Measurements from ENCODE around the gene RRP8.

GRCh38 chr11:6610591-6610990 lies 7.2 kb upstream of the RRP8 start:
- TF ChIP-seq CEBPB (IDR thresholded peaks at IDR 0.05) (no peak), CREB1 (IDR thresholded peaks at IDR 0.05; ENCODE audit: low read depth) (no peak), EP300 (IDR thresholded peaks at IDR 0.05; ENCODE audit: borderline replicate concordance) (no peak), TCF12 (IDR thresholded peaks at IDR 0.05; ENCODE audit: low read depth) (no peak), RAD21 (IDR thresholded peaks at IDR 0.05; ENCODE audit: low read depth) (no peak), EGR1 (IDR thresholded peaks at IDR 0.05) (no peak), ZBTB7A (IDR thresholded peaks at IDR 0.05; ENCODE audit: low read depth) (no peak)
- TF ChIP-seq, protein P1, sequence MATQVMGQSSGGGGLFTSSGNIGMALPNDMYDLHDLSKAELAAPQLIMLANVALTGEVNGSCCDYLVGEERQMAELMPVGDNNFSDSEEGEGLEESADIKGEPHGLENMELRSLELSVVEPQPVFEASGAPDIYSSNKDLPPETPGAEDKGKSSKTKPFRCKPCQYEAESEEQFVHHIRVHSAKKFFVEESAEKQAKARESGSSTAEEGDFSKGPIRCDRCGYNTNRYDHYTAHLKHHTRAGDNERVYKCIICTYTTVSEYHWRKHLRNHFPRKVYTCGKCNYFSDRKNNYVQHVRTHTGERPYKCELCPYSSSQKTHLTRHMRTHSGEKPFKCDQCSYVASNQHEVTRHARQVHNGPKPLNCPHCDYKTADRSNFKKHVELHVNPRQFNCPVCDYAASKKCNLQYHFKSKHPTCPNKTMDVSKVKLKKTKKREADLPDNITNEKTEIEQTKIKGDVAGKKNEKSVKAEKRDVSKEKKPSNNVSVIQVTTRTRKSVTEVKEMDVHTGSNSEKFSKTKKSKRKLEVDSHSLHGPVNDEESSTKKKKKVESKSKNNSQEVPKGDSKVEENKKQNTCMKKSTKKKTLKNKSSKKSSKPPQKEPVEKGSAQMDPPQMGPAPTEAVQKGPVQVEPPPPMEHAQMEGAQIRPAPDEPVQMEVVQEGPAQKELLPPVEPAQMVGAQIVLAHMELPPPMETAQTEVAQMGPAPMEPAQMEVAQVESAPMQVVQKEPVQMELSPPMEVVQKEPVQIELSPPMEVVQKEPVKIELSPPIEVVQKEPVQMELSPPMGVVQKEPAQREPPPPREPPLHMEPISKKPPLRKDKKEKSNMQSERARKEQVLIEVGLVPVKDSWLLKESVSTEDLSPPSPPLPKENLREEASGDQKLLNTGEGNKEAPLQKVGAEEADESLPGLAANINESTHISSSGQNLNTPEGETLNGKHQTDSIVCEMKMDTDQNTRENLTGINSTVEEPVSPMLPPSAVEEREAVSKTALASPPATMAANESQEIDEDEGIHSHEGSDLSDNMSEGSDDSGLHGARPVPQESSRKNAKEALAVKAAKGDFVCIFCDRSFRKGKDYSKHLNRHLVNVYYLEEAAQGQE (IDR thresholded peaks at IDR 0.05; ENCODE audit: low read depth): no peak
- TF ChIP-seq, protein P2, sequence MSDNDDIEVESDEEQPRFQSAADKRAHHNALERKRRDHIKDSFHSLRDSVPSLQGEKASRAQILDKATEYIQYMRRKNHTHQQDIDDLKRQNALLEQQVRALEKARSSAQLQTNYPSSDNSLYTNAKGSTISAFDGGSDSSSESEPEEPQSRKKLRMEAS (IDR thresholded peaks at IDR 0.05): no peak
- TF ChIP-seq, protein P3, sequence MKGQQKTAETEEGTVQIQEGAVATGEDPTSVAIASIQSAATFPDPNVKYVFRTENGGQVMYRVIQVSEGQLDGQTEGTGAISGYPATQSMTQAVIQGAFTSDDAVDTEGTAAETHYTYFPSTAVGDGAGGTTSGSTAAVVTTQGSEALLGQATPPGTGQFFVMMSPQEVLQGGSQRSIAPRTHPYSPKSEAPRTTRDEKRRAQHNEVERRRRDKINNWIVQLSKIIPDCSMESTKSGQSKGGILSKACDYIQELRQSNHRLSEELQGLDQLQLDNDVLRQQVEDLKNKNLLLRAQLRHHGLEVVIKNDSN (IDR thresholded peaks at IDR 0.05): no peak

Measured in Ishikawa (cell line).